Adipocyte (in vitro differentiated cells): ENCODE measurements around the gene PANK4.

Experiments
- DNase-seq: peaks from one replicate; pipeline ENCODE4 v3.0.0-alpha.2; 2015; ENCODE audit warnings: low read depth
- H3K27me3 ChIP-seq: replicated peaks from 2 replicates; pipeline ENCODE4 v1.7.0; 2013; ENCODE audit warnings: mild to moderate bottlenecking, low read length, moderate library complexity; ENCODE audit not compliant: control insufficient read depth, insufficient read depth
- H3K36me3 ChIP-seq: 2 replicates; pipeline ENCODE4 v1.7.0; 2013; ENCODE audit warnings: low read length, mild to moderate bottlenecking, moderate library complexity; ENCODE audit not compliant: control insufficient read depth, insufficient read depth, severe bottlenecking
- H3K4me1 ChIP-seq: 2 replicates; pipeline ENCODE4 v1.7.0; 2013; ENCODE audit warnings: mild to moderate bottlenecking, low read length, moderate library complexity; ENCODE audit not compliant: control insufficient read depth, insufficient read depth
- H3K4me3 ChIP-seq: 2 replicates; pipeline ENCODE4 v1.7.0; 2013; ENCODE audit warnings: mild to moderate bottlenecking, low read length, moderate library complexity
- H3K9ac ChIP-seq: 2 replicates; pipeline ENCODE4 v1.7.0; 2013; ENCODE audit warnings: mild to moderate bottlenecking, low read length, moderate library complexity
- H3K9me3 ChIP-seq: 2 replicates; pipeline ENCODE4 v1.7.0; 2013; ENCODE audit warnings: mild to moderate bottlenecking, low read length, moderate library complexity; ENCODE audit not compliant: control insufficient read depth

PANK4 gene

GRCh38 chr1:2532485-2533160 lies 6.2 kb upstream of the PANK4 start:
- Histone ChIP-seq H3K4me3 (no peak overlapping the region), H3K36me3 (no peaks in the 10 kb centered on the region), H3K9ac (no peak overlapping the region), H3K9me3 (no peaks in the 10 kb centered on the region), H3K4me1 (peaks cover 5% of the 10 kb centered on the region), H3K27me3 (peaks cover 53% of the 10 kb centered on the region)
- DNase-seq = no peak

- Histone ChIP-seq H3K36me3 (no peaks in the 10 kb centered on the region), H3K9me3 (no peaks in the 10 kb centered on the region), H3K9ac (no peak overlapping the region), H3K4me1 (peaks cover 15% of the 10 kb centered on the region), H3K27me3 (peaks cover 41% of the 10 kb centered on the region), H3K4me3 (no peak overlapping the region)
- no peak for DNase-seq
Observed at GRCh38 chr1:2530513-2531361, 4.3 kb upstream of the PANK4 start.

DNA sequence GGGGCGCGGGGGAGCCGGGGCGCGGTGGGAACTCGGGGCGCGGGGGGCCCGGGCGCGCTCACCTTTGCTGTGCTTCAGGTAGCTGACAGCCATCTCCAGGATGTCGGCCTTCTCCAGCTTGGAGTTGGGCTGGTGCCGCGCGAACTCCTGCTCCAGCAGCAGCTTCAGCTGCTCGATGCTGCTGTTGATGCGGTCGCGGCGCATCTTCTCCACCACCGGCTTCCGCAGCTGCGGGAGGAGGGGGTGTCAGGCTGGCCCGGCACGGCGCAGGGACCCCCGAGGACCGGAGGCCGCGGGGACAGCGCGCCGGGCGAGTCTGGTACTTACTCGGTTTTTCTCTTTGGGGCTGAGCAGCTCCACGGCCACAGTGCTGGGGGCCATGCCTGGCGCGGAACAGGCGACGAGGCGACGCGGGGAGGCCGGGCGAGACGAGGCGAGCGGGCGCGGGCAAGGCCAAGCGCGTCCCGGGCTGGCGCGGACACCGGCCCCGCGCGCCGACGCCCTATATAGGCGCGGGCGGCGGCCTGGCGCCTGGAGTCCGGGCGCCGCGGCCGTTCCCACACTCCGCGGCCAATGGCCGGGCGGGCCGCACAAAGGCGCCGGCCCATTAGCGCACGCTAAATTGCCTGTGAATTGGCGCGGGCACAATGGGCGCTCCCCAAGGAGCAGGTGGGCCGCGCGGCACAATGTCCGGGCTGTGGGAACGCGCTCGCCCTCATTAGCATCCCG lies 3.6 kb upstream of the PANK4 start, which contains the start of gene HES5:
TSS of gene HES5 (minus strand) at position 480 of the 729 bp plus-strand sequence. CDS start at position 381, 99 bp downstream.
- peaks cover 21% of the 10 kb centered on the region for H3K4me1 ChIP-seq
- H3K36me3 ChIP-seq = no peaks in the 10 kb centered on the region
- no peaks in the 10 kb centered on the region for H3K9me3 ChIP-seq
- peak; percentile 60 for DNase-seq
- H3K27me3 ChIP-seq = peaks cover 35% of the 10 kb centered on the region
- H3K9ac ChIP-seq = no peak within 1 kb of the TSS
- no peak within 1 kb of the TSS for H3K4me3 ChIP-seq

DNA sequence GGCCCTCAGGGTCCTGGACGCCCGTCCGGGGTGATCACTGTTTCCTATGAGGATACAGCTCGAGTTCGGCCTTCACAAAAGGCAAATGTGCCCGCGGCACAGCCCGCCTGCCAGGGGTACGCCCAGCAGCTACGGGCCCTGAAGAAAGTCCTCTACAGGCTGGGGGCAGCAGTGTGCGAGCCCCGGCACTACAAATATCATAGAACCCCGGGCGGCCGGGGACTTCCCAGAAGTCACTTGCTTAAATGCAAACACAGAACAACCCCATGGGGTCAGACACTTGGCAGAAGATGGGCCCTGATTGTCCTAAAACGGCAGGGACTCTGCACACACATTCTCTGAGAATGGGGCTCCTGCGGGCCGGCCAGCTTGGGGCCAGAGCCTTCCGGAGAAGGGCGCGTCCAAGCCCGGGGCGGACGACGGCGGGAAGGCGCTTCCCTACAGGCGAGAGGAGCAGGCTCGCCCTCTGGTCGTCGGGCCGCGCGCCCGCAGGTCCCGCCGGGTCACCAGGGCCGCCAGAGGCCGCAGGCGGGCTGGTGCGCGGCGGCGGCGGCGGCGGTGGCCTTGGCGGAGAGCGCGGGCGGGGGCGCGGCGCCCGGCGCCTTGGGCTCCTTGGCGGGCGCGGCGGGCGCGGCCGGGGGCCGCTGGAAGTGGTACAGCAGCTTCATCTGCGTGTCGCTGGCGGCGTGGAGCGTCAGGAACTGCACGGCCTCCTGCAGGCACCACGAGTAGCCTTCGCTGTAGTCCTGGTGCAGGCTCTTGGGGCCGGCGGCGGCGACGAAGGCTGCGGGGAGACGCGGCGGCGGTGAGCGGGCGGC lies 2.8 kb upstream of the PANK4 start:
- H3K4me1 ChIP-seq = peaks cover 27% of the 10 kb centered on the region
- H3K9ac ChIP-seq = no peak overlapping the region
- peak; percentile 37 for DNase-seq
- peaks cover 30% of the 10 kb centered on the region for H3K27me3 ChIP-seq
- H3K4me3 ChIP-seq = no peak overlapping the region
- H3K9me3 ChIP-seq = no peaks in the 10 kb centered on the region
- H3K36me3 ChIP-seq = no peaks in the 10 kb centered on the region

DNA sequence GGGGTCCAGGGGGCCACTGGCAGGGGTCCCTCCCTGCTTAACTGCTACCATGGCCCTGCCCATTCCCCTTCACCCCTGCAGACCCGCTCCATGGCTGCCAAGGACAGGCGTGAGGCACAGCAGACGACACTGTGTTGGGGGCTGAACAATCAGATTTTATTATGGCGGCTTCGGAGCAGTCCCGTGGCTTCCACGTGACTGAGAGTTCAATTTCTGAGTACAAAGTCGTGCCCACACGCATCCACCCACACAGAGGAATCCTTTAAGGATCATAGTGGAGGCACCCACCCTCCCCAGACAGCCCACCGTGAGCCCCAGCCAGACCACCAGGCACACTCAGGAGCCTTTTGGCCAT lies 2.2 kb upstream of the PANK4 start:
- Histone ChIP-seq H3K27me3 (peaks cover 25% of the 10 kb centered on the region), H3K9me3 (no peaks in the 10 kb centered on the region), H3K4me3 (no peak overlapping the region), H3K4me1 (peaks cover 27% of the 10 kb centered on the region), H3K9ac (no peak overlapping the region), H3K36me3 (no peaks in the 10 kb centered on the region)
- DNase-seq = no peak

DNA sequence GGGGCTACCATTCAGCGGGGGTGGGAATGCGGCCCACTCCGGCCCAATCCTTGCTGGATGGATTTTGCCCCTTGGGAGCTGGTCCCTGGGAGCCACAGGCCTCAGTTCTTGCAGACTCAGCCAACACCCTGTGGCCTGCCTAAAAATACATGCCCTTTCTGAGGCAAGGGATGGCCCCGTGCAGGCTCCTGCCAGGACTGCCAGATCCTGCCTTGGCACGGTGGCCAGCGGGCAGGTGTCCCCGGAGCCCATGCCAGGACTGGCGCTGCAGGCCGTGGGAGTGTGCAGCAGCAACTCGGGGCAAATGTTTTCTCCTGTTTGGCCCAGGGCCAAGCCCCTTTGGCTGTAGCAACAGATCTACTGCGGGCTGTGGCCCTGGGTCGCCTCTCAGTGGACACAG lies 1.6 kb upstream of the PANK4 start:
- H3K36me3 ChIP-seq = no peaks in the 10 kb centered on the region
- H3K4me1 ChIP-seq = peaks cover 27% of the 10 kb centered on the region
- no peak overlapping the region for H3K4me3 ChIP-seq
- peaks cover 22% of the 10 kb centered on the region for H3K27me3 ChIP-seq
- H3K9me3 ChIP-seq = no peaks in the 10 kb centered on the region
- no peak for DNase-seq
- no peak overlapping the region for H3K9ac ChIP-seq

- peaks cover 27% of the 10 kb centered on the region for H3K4me1 ChIP-seq
- DNase-seq = no peak
- no peaks in the 10 kb centered on the region for H3K9me3 ChIP-seq
- no peak overlapping the region for H3K4me3 ChIP-seq
- H3K27me3 ChIP-seq = peaks cover 22% of the 10 kb centered on the region
- no peak overlapping the region for H3K9ac ChIP-seq
- no peaks in the 10 kb centered on the region for H3K36me3 ChIP-seq
Observed at GRCh38 chr1:2527556-2527860, 1.1 kb upstream of the PANK4 start.

- Histone ChIP-seq H3K27me3 (peaks cover 20% of the 10 kb centered on the region), H3K4me1 (peaks cover 27% of the 10 kb centered on the region), H3K9me3 (no peaks in the 10 kb centered on the region), H3K36me3 (no peaks in the 10 kb centered on the region), H3K4me3 (peak overlapping the region; percentile 69), H3K9ac (no peak overlapping the region)
- DNase-seq = peak; percentile 48
Observed at GRCh38 chr1:2526824-2527555, 594 bp upstream of the PANK4 start.

DNA sequence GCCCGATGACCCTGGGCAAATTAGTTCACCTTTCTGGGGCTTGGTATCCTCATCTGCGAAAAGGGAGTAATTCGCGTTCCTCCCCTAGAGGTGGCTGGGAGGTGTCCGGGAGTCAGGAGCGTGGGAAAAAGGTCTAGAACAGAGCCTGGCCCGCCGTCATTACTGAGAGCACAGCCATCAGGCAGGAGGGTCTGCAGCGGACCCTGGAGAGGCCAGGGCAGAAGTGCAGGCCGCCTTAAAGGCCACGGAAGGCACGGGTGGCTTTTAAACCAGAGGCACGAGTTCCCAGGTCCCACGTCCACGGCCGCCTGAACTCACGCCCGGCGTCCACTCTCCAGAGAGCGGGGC lies 850 bp downstream of the PANK4 start:
- no peak for DNase-seq

DNA sequence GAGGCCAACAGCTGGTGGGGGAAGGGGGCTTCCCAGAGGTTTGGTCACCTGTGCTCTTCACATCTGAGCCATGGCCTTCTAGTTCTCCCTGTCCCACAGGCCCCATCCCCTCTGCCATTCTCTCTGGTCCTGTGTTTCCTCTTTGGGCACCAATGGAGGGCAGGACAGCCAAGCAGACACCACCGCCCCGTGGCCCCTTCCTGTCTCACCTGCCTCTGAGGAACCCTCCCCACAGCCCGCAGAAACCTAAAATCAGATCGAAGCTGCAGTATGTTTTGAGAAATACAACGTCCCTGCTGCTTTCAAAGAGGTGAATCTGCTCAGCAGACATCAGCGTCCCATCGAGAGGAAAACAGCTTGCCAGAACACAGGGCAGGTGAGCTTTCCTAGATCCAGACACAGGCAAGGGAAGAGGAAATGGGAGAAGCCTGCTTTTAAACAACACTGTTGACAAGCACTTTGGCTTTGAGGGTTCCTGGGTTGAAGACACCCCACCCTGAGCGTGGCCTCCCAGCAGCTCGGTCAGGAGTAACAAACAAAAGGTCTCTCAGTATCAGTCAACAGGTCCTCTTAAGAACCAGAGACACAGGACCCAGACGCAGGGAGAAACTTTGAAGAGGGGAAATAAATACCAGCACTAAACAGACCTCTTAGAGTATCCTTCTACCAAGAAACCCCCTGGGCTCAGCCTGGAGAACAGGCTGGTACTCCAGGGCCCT lies 2.3 kb downstream of the PANK4 start:
- peaks cover 22% of the 10 kb centered on the region for H3K36me3 ChIP-seq
- peaks cover 5% of the 10 kb centered on the region for H3K27me3 ChIP-seq
- peaks cover 27% of the 10 kb centered on the region for H3K4me1 ChIP-seq
- H3K4me3 ChIP-seq = peak overlapping the region; percentile 95
- H3K9me3 ChIP-seq = no peaks in the 10 kb centered on the region
- DNase-seq = no peak
- H3K9ac ChIP-seq = peak overlapping the region; percentile 94

More for the DNA sequence above, 850 bp downstream of the PANK4 start:
- Histone ChIP-seq H3K4me3 (peak overlapping the region; percentile 95), H3K9ac (peak overlapping the region; percentile 94), H3K27me3 (peaks cover 5% of the 10 kb centered on the region), H3K4me1 (peaks cover 27% of the 10 kb centered on the region), H3K9me3 (no peaks in the 10 kb centered on the region), H3K36me3 (peaks cover 11% of the 10 kb centered on the region)
